DOHH2 (cell line): ENCODE measurements around the gene HIBADH.

Source experiments
- H3F3A ChIP-seq: fragments of 200-600 bp; sonication (generic), shearing (Covaris generic); 2 replicates; pipeline ENCODE4 v1.6.0; 2016; ENCODE audit warnings: antibody characterized with exemption, mild to moderate bottlenecking; ENCODE audit not compliant: control insufficient read depth, insufficient read depth
- H3K27ac ChIP-seq: fragments of 200-600 bp; sonication (generic); 2 replicates; pipeline ENCODE4 v1.5.1; 2014; ENCODE audit warnings: low read depth, mild to moderate bottlenecking, low read length, moderate library complexity
- H3K27me3 ChIP-seq: fragments of 200-600 bp; sonication (generic); 2 replicates; pipeline ENCODE4 v1.6.1; 2014; ENCODE audit warnings: mild to moderate bottlenecking, low read length, mixed read lengths; ENCODE audit not compliant: control insufficient read depth
- H3K36me3 ChIP-seq: fragments of 200-600 bp; sonication (generic); 2 replicates; pipeline ENCODE4 v1.6.1; 2014; ENCODE audit warnings: mild to moderate bottlenecking, low read length, moderate library complexity, mixed read lengths; ENCODE audit not compliant: control insufficient read depth
- H3K4me1 ChIP-seq: fragments of 200-600 bp; sonication (generic); 2 replicates; pipeline ENCODE4 v1.6.1; 2014; ENCODE audit warnings: mild to moderate bottlenecking, low read length, mixed read lengths; ENCODE audit not compliant: control insufficient read depth
- H3K4me2 ChIP-seq: fragments of 200-600 bp; sonication (generic); 2 replicates; pipeline ENCODE4 v1.6.0; 2014; ENCODE audit warnings: mild to moderate bottlenecking, low read length, moderate library complexity
- H3K4me3 ChIP-seq: fragments of 200-600 bp; sonication (generic); 2 replicates; pipeline ENCODE4 v1.5.1; 2014; ENCODE audit warnings: mild to moderate bottlenecking, low read length, mixed read lengths
- H3K79me2 ChIP-seq: fragments of 200-600 bp; sonication (generic); 2 replicates; pipeline ENCODE4 v1.6.1; 2014; ENCODE audit warnings: mild to moderate bottlenecking, low read length, mixed read lengths; ENCODE audit not compliant: control insufficient read depth
- H3K9me2 ChIP-seq: fragments of 200-600 bp; sonication (generic); replicated peaks from 2 replicates; pipeline ENCODE4 v1.6.1; 2014; ENCODE audit warnings: mild to moderate bottlenecking, low read length, mixed read lengths; ENCODE audit not compliant: control insufficient read depth
- H3K9me3 ChIP-seq: fragments of 200-600 bp; sonication (generic); 2 replicates; pipeline ENCODE4 v1.6.1; 2014; ENCODE audit warnings: antibody characterized with exemption, low read length, mixed read lengths; ENCODE audit not compliant: control insufficient read depth, insufficient read depth
- H4K20me1 ChIP-seq: fragments of 200-600 bp; sonication (generic); 2 replicates; pipeline ENCODE4 v1.6.0; 2014; ENCODE audit warnings: low read depth, mild to moderate bottlenecking, antibody characterized with exemption, low read length, moderate library complexity; ENCODE audit not compliant: control insufficient read depth, insufficient read depth
- CTCF ChIP-seq: fragments of 200-600 bp; sonication (generic); IDR thresholded peaks from one replicate; pipeline ENCODE4 v1.5.1; 2014; ENCODE audit warnings: antibody characterized with exemption, mild to moderate bottlenecking, low read depth, low read length; ENCODE audit not compliant: poor library complexity, severe bottlenecking
- EZH2phosphoT487 ChIP-seq: fragments of 200-600 bp; sonication (generic); IDR thresholded peaks from 2 replicates; pipeline ENCODE4 v1.6.1; 2017; ENCODE audit warnings: borderline replicate concordance, mild to moderate bottlenecking, antibody characterized with exemption, low read length, moderate library complexity, mixed read lengths

Gene HIBADH

GRCh38 chr7:27601217-27601616 lies 61.5 kb downstream of the HIBADH start:
- Histone ChIP-seq H3K9me2 (no peaks in the 10 kb centered on the region), H3F3A (no peaks in the 10 kb centered on the region), H3K4me3 (no peak overlapping the region), H3K27me3 (no peaks in the 10 kb centered on the region), H3K36me3 (no peaks in the 10 kb centered on the region), H3K79me2 (no peaks in the 10 kb centered on the region), H4K20me1 (no peaks in the 10 kb centered on the region), H3K9me3 (no peaks in the 10 kb centered on the region), H3K4me2 (no peak overlapping the region), H3K4me1 (no peaks in the 10 kb centered on the region), H3K27ac (no peak overlapping the region)
- TF ChIP-seq CTCF (no peak), EZH2phosphoT487 (no peak)

- H3K9me2 ChIP-seq = no peaks in the 10 kb centered on the region
- no peak overlapping the region for H3K4me2 ChIP-seq
- no peaks in the 10 kb centered on the region for H3K79me2 ChIP-seq
- H3K27ac ChIP-seq = no peak overlapping the region
- no peaks in the 10 kb centered on the region for H3K27me3 ChIP-seq
- H4K20me1 ChIP-seq = no peaks in the 10 kb centered on the region
- H3F3A ChIP-seq = no peaks in the 10 kb centered on the region
- no peaks in the 10 kb centered on the region for H3K9me3 ChIP-seq
- H3K4me3 ChIP-seq = no peak overlapping the region
- TF ChIP-seq EZH2phosphoT487 (no peak), CTCF (no peak)
- H3K4me1 ChIP-seq = no peaks in the 10 kb centered on the region
- H3K36me3 ChIP-seq = no peaks in the 10 kb centered on the region
Measured at GRCh38 chr7:27600247-27600646, 62.4 kb downstream of the HIBADH start.

GRCh38 chr7:27595009-27595408 lies 67.7 kb downstream of the HIBADH start:
- Histone ChIP-seq H3F3A (no peaks in the 10 kb centered on the region), H4K20me1 (0 out of 2 replicates have a peak, but pooled peaks cover 4% of the 10 kb centered on the region), H3K27ac (no peak overlapping the region), H3K9me2 (no peaks in the 10 kb centered on the region), H3K4me1 (no peaks in the 10 kb centered on the region), H3K9me3 (no peaks in the 10 kb centered on the region), H3K4me3 (no peak overlapping the region), H3K27me3 (no peaks in the 10 kb centered on the region), H3K4me2 (no peak overlapping the region), H3K79me2 (no peaks in the 10 kb centered on the region), H3K36me3 (no peaks in the 10 kb centered on the region)
- TF ChIP-seq EZH2phosphoT487 (no peak), CTCF (no peak)

GRCh38 chr7:27593226-27593625 lies 69.5 kb downstream of the HIBADH start:
- Histone ChIP-seq H3K4me2 (no peak overlapping the region), H4K20me1 (0 out of 2 replicates have a peak, but pooled peaks cover 4% of the 10 kb centered on the region), H3F3A (no peaks in the 10 kb centered on the region), H3K9me3 (no peaks in the 10 kb centered on the region), H3K27me3 (no peaks in the 10 kb centered on the region), H3K4me3 (no peak overlapping the region), H3K4me1 (no peaks in the 10 kb centered on the region), H3K36me3 (no peaks in the 10 kb centered on the region), H3K27ac (no peak overlapping the region), H3K79me2 (no peaks in the 10 kb centered on the region), H3K9me2 (no peaks in the 10 kb centered on the region)
- TF ChIP-seq EZH2phosphoT487 = no peak
- TF ChIP-seq CTCF = no peak
